Breast epithelium (tissue), 4 donors: ENCODE data around the gene EAPP. TPM values are rescaled to one million over a fixed set of nuclear protein-coding genes. Genes with fewer than 3 reads are reported as not detected.

ENCODE experiments used
- DNase-seq, 2 donors: peaks; one replicate each; pipeline ENCODE4 v3.0.0-alpha.2; 2019; ENCODE audit warnings: low spot score in 2 of 2
- H3K27ac ChIP-seq, 2 donors: fragments of 200-600 bp; sonication (generic) in 1 of 2; one replicate each; pipeline ENCODE4 v1.5.1; 2016 to 2019; ENCODE audit warnings: mild to moderate bottlenecking in 1 of 2
- H3K27me3 ChIP-seq, 2 donors: fragments of 200-600 bp; sonication (generic) in 1 of 2; one replicate each; pipeline versions ENCODE4 v1.5.1 to v1.6.0; 2017 to 2019; ENCODE audit warnings: control low read depth in 1 of 2, mild to moderate bottlenecking in 1 of 2
- H3K36me3 ChIP-seq: fragments of 200-600 bp; one replicate; pipeline ENCODE4 v1.5.1; 2019
- H3K4me1 ChIP-seq, 2 donors: fragments of 200-600 bp; sonication (generic); one replicate each; pipeline ENCODE4 v1.5.1; 2016 to 2019; ENCODE audit warnings: control low read depth in 1 of 2
- H3K4me3 ChIP-seq, 3 donors: fragments of 200-600 bp; sonication (generic); 1 replicate in 2 of 3; 2 replicates in 1 of 3; pipeline ENCODE4 v1.5.1; 2016 to 2019; ENCODE audit warnings: mild to moderate bottlenecking in 3 of 3, moderate library complexity in 2 of 3
- H3K9me3 ChIP-seq, 2 donors: fragments of 200-600 bp; sonication (generic) in 1 of 2; one replicate each; pipeline ENCODE4 v1.5.1; 2016 to 2019; ENCODE audit warnings: control low read depth in 1 of 2
- POLR2A ChIP-seq: fragments of 450-650 bp; IDR thresholded peaks from one replicate; pipeline ENCODE4 v1.6.1; 2016; ENCODE audit warnings: antibody characterized with exemption, mild to moderate bottlenecking, moderate library complexity
- POLR2AphosphoS5 ChIP-seq, 3 donors: sonication (generic); formaldehyde crosslinking; IDR thresholded peaks; one replicate each; pipeline ENCODE4 v1.6.1; 2017; ENCODE audit warnings: antibody characterized with exemption in 3 of 3
- intact Hi-C: fragments of 100-400 bp; cut with DNase I; formaldehyde crosslinking; loops from one replicate; pipeline ENCODE4 v1.15.1; 2023; ENCODE audit warnings: low total_unique reads
- total RNA-seq, 3 donors: library from RNA; depleted of rRNA; stranded (reverse); fragments of >200 nt; gene quantifications; one replicate each; pipeline ENCODE4 v1.1.0, GENCODE V29; 2016
- TF ChIP-seq, protein P1 (sequence below), 3 donors: fragments of 450-650 bp; IDR thresholded peaks; one replicate each; pipeline ENCODE4 v1.5.1; 2016 to 2017; ENCODE audit warnings: antibody characterized with exemption in 3 of 3, mild to moderate bottlenecking in 3 of 3, moderate library complexity in 3 of 3

EAPP gene
- total RNA-seq, 3 donors from 2014 or later, result 43.3 to 81.2 (median 43.8) TPM

DNA sequence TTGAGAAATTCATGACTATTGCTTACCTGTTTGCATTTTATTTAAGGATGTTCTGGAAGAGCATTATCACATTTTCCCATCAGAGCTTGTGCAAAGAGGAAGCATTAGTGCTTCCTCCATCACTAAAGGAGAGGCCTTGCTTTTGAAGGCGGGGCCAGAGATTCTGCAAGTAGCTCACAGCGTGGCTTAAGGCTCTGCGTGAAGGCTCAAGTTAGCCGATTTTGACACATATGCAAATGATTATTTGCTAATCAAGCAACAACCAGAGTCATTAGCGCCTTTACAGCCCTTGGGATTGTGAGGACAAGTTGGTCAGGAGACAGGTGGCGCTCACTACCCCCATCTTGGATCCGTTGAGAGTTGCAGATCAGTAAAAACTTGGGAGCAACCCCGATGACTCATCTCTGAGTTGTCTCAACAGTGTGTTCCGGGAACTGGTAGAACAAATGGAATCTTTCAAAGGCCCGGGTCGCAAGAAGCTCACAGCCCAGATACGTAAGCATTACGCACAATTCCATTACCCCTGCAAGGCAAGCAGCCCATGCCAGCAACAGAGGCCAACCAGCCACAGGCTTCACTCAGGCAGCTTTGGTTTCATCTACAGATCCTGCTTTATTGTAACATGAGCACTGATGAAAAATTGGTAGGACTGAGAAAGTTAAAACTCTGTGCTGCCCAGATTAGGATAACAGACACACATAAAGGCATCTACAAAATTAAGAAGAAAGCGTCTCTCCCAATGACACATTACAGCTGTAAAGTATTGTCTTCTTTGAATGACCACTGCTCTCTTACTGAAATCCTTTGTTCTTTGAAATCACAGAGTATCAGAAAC is 42.6 kb downstream of the EAPP start:
- H3K27me3 ChIP-seq, result no peaks in the 10 kb centered on the region
- intact Hi-C loops, result no loop called here
- H3K4me3 ChIP-seq, result peak overlapping the region in 2 of 3 donors; percentile 8 to 42
- no peaks in the 10 kb centered on the region for H3K36me3 ChIP-seq
- TF ChIP-seq POLR2A (no peak), POLR2AphosphoS5 (IDR thresholded peaks at IDR 0.05) (peak; percentile 72 to 89 (median 76))
- TF ChIP-seq, protein P1, sequence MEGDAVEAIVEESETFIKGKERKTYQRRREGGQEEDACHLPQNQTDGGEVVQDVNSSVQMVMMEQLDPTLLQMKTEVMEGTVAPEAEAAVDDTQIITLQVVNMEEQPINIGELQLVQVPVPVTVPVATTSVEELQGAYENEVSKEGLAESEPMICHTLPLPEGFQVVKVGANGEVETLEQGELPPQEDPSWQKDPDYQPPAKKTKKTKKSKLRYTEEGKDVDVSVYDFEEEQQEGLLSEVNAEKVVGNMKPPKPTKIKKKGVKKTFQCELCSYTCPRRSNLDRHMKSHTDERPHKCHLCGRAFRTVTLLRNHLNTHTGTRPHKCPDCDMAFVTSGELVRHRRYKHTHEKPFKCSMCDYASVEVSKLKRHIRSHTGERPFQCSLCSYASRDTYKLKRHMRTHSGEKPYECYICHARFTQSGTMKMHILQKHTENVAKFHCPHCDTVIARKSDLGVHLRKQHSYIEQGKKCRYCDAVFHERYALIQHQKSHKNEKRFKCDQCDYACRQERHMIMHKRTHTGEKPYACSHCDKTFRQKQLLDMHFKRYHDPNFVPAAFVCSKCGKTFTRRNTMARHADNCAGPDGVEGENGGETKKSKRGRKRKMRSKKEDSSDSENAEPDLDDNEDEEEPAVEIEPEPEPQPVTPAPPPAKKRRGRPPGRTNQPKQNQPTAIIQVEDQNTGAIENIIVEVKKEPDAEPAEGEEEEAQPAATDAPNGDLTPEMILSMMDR (IDR thresholded peaks at IDR 0.05), result no peak
- H3K9me3 ChIP-seq, result no peaks in the 10 kb centered on the region
- peak; percentile 71 to 83 for DNase-seq
- H3K4me1 ChIP-seq, result peaks cover 6 to 8% of the 10 kb centered on the region in 2 donors
- H3K27ac ChIP-seq, result peak overlapping the region; percentile 87 to 94

DNA sequence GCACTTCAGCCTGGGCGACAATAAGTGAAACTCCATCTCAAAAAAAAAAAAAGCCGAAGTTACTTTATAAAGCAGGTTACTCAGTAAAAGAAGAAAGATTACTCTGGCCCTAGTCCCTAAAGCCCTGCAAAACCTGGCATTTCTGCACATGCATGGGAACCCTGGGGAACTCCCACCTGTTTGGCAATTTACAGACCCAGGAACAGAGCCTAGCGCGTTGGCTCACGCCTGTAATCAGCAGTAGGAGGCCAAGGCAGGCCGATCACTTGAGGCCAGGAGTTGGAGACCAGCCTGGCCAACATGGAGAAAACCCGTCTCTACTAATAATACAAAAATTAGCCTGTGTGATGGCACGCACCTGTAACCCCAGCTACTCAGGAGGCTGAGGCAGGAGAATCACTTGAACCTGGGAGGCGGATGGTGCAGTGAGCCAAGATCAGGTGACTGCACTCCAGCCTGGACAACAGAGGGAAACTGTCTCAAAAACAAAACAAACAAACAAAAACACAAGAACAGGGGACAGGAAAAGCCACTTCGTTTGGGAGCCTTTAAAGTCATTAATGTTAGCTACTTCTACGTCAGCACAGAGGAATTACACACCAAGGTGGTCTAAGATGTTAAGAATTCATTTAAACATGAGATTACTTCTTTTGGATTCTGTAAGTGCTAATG is 43.4 kb downstream of the EAPP start:
- H3K4me1 ChIP-seq, result peaks cover 6 to 8% of the 10 kb centered on the region in 2 donors
- H3K4me3 ChIP-seq, result no peak overlapping the region
- no peak for TF ChIP-seq POLR2AphosphoS5 (IDR thresholded peaks at IDR 0.05)
- TF ChIP-seq, protein P1 (IDR thresholded peaks at IDR 0.05), result no peak
- no peak for TF ChIP-seq POLR2A
- no peaks in the 10 kb centered on the region for H3K36me3 ChIP-seq
- intact Hi-C loops, result no loop called here
- no peaks in the 10 kb centered on the region for H3K27me3 ChIP-seq
- H3K27ac ChIP-seq, result peak overlapping the region; percentile 87 to 94
- H3K9me3 ChIP-seq, result no peaks in the 10 kb centered on the region
- DNase-seq, result no peak

DNA sequence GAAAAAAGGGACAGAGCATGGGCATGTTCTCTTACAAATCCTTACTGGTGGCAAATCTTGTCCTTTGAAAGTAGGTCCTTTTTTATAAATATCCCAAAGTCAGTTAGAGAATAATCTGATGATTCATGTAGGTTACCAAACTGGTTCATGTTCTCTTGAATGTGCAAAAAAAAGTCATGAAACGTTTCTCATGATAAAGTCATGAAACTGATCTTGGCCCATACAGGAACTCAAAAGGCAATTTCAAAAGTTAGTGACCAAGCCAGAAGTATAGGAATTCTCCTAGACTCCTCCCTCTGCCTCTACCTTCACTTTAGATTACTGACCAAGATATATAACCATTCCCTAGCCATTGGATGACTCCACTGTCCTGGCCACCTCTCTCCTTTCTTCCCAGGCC is 50.2 kb downstream of the EAPP start:
- no peak overlapping the region for H3K4me3 ChIP-seq
- intact Hi-C loops, result no loop called here
- no peaks in the 10 kb centered on the region for H3K9me3 ChIP-seq
- no peaks in the 10 kb centered on the region for H3K36me3 ChIP-seq
- TF ChIP-seq, protein P1 (IDR thresholded peaks at IDR 0.05), result no peak
- no peak for TF ChIP-seq POLR2A
- TF ChIP-seq POLR2AphosphoS5 (IDR thresholded peaks at IDR 0.05), result no peak
- no peak overlapping the region for H3K27ac ChIP-seq
- H3K27me3 ChIP-seq, result no peaks in the 10 kb centered on the region
- DNase-seq, result no peak
- no peaks in the 10 kb centered on the region for H3K4me1 ChIP-seq

DNA sequence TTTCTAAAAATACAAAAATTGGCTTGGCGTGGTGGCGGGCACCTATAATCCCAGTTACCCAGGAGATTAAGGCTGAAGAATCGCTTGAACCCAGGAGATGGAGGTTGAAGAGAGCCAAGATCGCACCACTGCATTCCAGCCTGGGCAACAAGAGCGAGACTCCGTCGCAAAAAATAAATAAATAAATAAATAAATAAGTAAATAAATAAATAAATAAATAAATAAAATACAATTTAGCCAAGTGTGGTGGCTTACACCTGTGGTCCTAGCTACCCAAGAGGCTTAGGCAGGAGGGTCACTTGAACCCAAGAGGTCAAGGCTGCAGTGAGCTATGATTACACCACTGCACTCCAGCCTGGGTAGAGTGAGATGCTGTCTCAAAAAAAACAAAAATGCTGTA is 51.0 kb downstream of the EAPP start:
- no peaks in the 10 kb centered on the region for H3K36me3 ChIP-seq
- no peak overlapping the region for H3K4me3 ChIP-seq
- H3K4me1 ChIP-seq, result no peaks in the 10 kb centered on the region
- TF ChIP-seq, protein P1 (IDR thresholded peaks at IDR 0.05), result no peak
- TF ChIP-seq POLR2AphosphoS5 (IDR thresholded peaks at IDR 0.05), result no peak
- no peak for TF ChIP-seq POLR2A
- no peak for DNase-seq
- intact Hi-C loops, result no loop called here
- H3K9me3 ChIP-seq, result no peaks in the 10 kb centered on the region
- H3K27me3 ChIP-seq, result no peaks in the 10 kb centered on the region
- no peak overlapping the region for H3K27ac ChIP-seq

DNA sequence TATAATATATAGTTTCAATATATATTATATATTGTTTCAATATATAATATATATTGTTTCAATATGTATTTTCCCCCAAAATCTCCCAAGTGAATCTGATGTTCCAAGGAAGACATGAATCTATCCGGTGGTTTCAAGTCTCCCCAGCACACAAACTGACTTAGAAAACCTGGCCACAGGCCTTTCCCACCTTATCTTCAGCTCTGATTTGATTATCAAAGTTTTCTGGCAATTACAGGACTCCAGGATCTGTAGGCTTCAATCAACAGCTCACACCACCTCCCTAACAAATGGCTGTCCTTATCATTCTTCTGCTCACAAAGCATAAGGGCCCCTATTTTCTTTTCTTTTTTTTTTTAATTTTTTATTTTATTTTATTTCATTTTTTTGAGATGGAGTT is 54.8 kb downstream of the EAPP start:
- Histone ChIP-seq H3K27me3 (no peaks in the 10 kb centered on the region), H3K4me1 (no peaks in the 10 kb centered on the region), H3K27ac (no peak overlapping the region), H3K9me3 (no peaks in the 10 kb centered on the region), H3K36me3 (no peaks in the 10 kb centered on the region), H3K4me3 (no peak overlapping the region)
- no peak for DNase-seq
- intact Hi-C loops, result no loop called here
- TF ChIP-seq POLR2A (no peak), POLR2AphosphoS5 (IDR thresholded peaks at IDR 0.05) (no peak)
- TF ChIP-seq, protein P1 (IDR thresholded peaks at IDR 0.05), result no peak
